GM12874 (cell line): ENCODE results near the gene HLA-DQB1.

Source experiments
- CTCF ChIP-seq: IDR thresholded peaks from 2 replicates; pipeline ENCODE4 v1.5.1; 2011; ENCODE audit warnings: low read depth, mild to moderate bottlenecking, control low read depth, low read length, moderate library complexity; ENCODE audit not compliant: insufficient read depth

The HLA-DQB1 gene

GRCh38 chr6:32668226-32668747 is 1.8 kb upstream of the HLA-DQB1 start:
- no peak for TF ChIP-seq CTCF

GRCh38 chr6:32665661-32666060 is 796 bp downstream of the HLA-DQB1 start:
- TF ChIP-seq CTCF: no peak

GRCh38 chr6:32664827-32665362 is 1.6 kb downstream of the HLA-DQB1 start:
- no peak for TF ChIP-seq CTCF

- no peak for TF ChIP-seq CTCF
These were observed 2.1 kb downstream of the HLA-DQB1 start for GRCh38 chr6:32664354-32664753.

- no peak for TF ChIP-seq CTCF
These were observed 3.6 kb downstream of the HLA-DQB1 start for GRCh38 chr6:32662836-32663235.

- TF ChIP-seq CTCF: no peak
These were observed 4.4 kb downstream of the HLA-DQB1 start for GRCh38 chr6:32662099-32662498.

- TF ChIP-seq CTCF: no peak
These were observed 6.4 kb downstream of the HLA-DQB1 start for GRCh38 chr6:32659856-32660595.
